HCT116 (cell line): ENCODE results near the gene UCKL1.

Experiments
- CTCF ChIP-seq, 3 experiments: fragments of 200-600 bp in 1 of 3; sonication (generic) in 1 of 3; IDR thresholded peaks in 2 of 3; conservative IDR thresholded peaks in 1 of 3; 2 replicates each; pipeline ENCODE4 v1.5.1; 2012 to 2017; ENCODE audit warnings: low read depth in 2 of 3, low read length in 2 of 3, antibody characterized with exemption in 1 of 3, borderline replicate concordance in 1 of 3, control low read depth in 1 of 3, mild to moderate bottlenecking in 1 of 3, mixed read lengths in 1 of 3, mixed run types in 1 of 3, moderate library complexity in 1 of 3; ENCODE audit not compliant: insufficient read depth in 1 of 3
- POLR2A ChIP-seq: IDR thresholded peaks from 2 replicates; pipeline ENCODE4 v1.7.0; 2011; ENCODE audit warnings: borderline replicate concordance; ENCODE audit not compliant: insufficient read depth, insufficient read length; ENCODE audit errors: extremely low read depth
- POLR2AphosphoS5 ChIP-seq: IDR thresholded peaks from 2 replicates; pipeline ENCODE4 v1.6.1; 2011; ENCODE audit warnings: mild to moderate bottlenecking, low read depth, low read length, moderate library complexity
- SIN3A ChIP-seq: IDR thresholded peaks from 2 replicates; pipeline ENCODE4 v1.6.1; 2012; ENCODE audit warnings: low read depth
- SRF ChIP-seq: IDR thresholded peaks from 2 replicates; pipeline ENCODE4 v1.6.1; 2012; ENCODE audit warnings: low read depth

DNA sequence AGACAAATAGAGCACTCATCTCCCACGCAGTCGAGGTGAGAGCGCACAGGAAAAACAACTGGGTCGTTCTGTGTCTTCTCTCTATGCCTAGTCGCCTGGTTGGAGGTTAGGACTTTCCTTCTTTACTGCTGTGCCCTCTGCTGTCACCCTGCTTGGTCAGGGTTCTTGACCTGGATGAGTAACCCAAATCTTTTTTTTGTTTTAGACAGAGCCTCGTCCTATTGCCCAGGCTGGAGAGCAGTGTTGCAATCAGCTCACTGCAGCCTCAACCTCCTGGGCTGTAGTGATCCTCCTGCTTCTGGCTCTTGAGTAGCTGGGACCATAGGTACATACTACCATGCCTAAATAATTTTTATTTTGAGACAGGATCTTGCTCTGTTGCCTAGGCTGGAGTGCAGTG, 49.2 kb upstream of the UCKL1 start:
- no peak for TF ChIP-seq CTCF (IDR thresholded peaks at IDR 0.05 in 2 of 3, conservative IDR thresholded peaks at IDR 0.05 in 1 of 3; ENCODE audit: borderline replicate concordance in 1 of 3, insufficient read depth in 1 of 3, low read depth in 2 of 3, low read length in 2 of 3)
- TF ChIP-seq POLR2A = no peak
- TF ChIP-seq SIN3A = no peak
- no peak for TF ChIP-seq SRF
- no peak for TF ChIP-seq POLR2AphosphoS5
